Keratinocyte (primary cell): Measurements from ENCODE around the gene KLHL25. TPM values are rescaled to one million over a fixed set of nuclear protein-coding genes. Genes with fewer than 3 reads are reported as not detected.

Experiments
- DNase-seq: peaks from one replicate; pipeline ENCODE4 v3.0.0-alpha.2; 2011; ENCODE audit warnings: low read depth, missing footprints, low spot score
- FAIRE-seq: peaks from 2 replicates; lab custom pipeline; 2011; peaks lifted over from hg19 to GRCh38; lab: Jason Lieb, UNC
- H2AFZ ChIP-seq: 2 replicates; pipeline ENCODE4 v1.6.0; 2012; ENCODE audit warnings: low read length, control low read depth, inconsistent platforms; ENCODE audit not compliant: control insufficient read depth
- H3K27ac ChIP-seq: 2 replicates; pipeline ENCODE4 v1.5.1; 2011; ENCODE audit warnings: low read length; ENCODE audit not compliant: control insufficient read depth, insufficient read depth
- H3K27me3 ChIP-seq: 3 replicates; pipeline ENCODE4 v1.6.0; 2011; ENCODE audit warnings: low read length; ENCODE audit not compliant: control insufficient read depth, insufficient read depth; ENCODE audit errors: extremely low read depth
- H3K36me3 ChIP-seq, 2 experiments: 2 replicates in 1 of 2; 3 replicates in 1 of 2; pipeline ENCODE4 v1.5.1; 2011; ENCODE audit warnings: low read length in 2 of 2, mild to moderate bottlenecking in 1 of 2; ENCODE audit not compliant: control insufficient read depth in 2 of 2, insufficient read depth in 2 of 2; ENCODE audit errors: extremely low read depth in 1 of 2
- H3K4me1 ChIP-seq: 3 replicates; pipeline ENCODE4 v1.5.1; 2011; ENCODE audit warnings: low read length; ENCODE audit not compliant: control insufficient read depth, insufficient read depth; ENCODE audit errors: extremely low read depth
- H3K4me2 ChIP-seq: 3 replicates; pipeline ENCODE4 v1.6.0; 2011; ENCODE audit warnings: low read depth, low read length; ENCODE audit not compliant: control insufficient read depth, insufficient read depth; ENCODE audit errors: extremely low read depth
- H3K4me3 ChIP-seq, 3 experiments: fragments of 200-600 bp in 1 of 3; sonication (generic) in 1 of 3; 2 replicates in 2 of 3; 3 replicates in 1 of 3; pipeline ENCODE4 v1.5.1; 2011 to 2016; ENCODE audit warnings: low read length in 3 of 3, mild to moderate bottlenecking in 3 of 3, control low read depth in 2 of 3, inconsistent platforms in 1 of 3, low read depth in 1 of 3, mixed read lengths in 1 of 3, mixed run types in 1 of 3, moderate library complexity in 1 of 3; ENCODE audit not compliant: control insufficient read depth in 2 of 3, insufficient read depth in 2 of 3; ENCODE audit errors: extremely low read depth in 1 of 3
- H3K79me2 ChIP-seq: 2 replicates; pipeline ENCODE4 v1.6.0; 2012; ENCODE audit warnings: low read length; ENCODE audit not compliant: control insufficient read depth, insufficient read depth
- H3K9ac ChIP-seq: 3 replicates; pipeline ENCODE4 v1.6.0; 2011; ENCODE audit warnings: low read length; ENCODE audit not compliant: control insufficient read depth, insufficient read depth; ENCODE audit errors: extremely low read depth
- H3K9me1 ChIP-seq: 3 replicates; pipeline ENCODE4 v1.6.0; 2011; ENCODE audit warnings: low read length; ENCODE audit not compliant: control insufficient read depth, insufficient read depth; ENCODE audit errors: extremely low read depth
- H3K9me3 ChIP-seq: 2 replicates; pipeline ENCODE4 v1.5.1; 2012; ENCODE audit warnings: low read depth, low read length; ENCODE audit not compliant: control insufficient read depth
- H4K20me1 ChIP-seq: 3 replicates; pipeline ENCODE4 v1.6.0; 2011; ENCODE audit warnings: low read length; ENCODE audit not compliant: control insufficient read depth, insufficient read depth; ENCODE audit errors: extremely low read depth
- EZH2 ChIP-seq: IDR thresholded peaks from one replicate; pipeline ENCODE4 v1.6.1; 2012; ENCODE audit warnings: inconsistent platforms, mild to moderate bottlenecking, low read length, moderate library complexity
- dilution Hi-C: fragments of 300-500 bp; cut with MboI; formaldehyde crosslinking; loops from one replicate; pipeline ENCODE4 v1.7.0; 2020; ENCODE audit warnings: low sequenced_read_pairs; ENCODE audit not compliant: extremely low pct_ligation_motif_present
- polyA plus RNA-seq, 5 experiments: library from polyadenylated mRNA; depleted of rRNA in 3 of 5; stranded (reverse) in 3 of 5; stranded (forward) in 1 of 5; unstranded in 1 of 5; fragments of >200 nt; gene quantifications; 1 replicate in 1 of 5; 2 replicates in 3 of 5; 3 replicates in 1 of 5; pipeline versions ENCODE4 v1.2.1 to v1.2.3, GENCODE V29; 2011 to 2012; ENCODE audit warnings: missing spikeins in 2 of 5, low read depth in 1 of 5, low replicate concordance in 1 of 5
- TF ChIP-seq, protein P1 (sequence below), 3 experiments: IDR thresholded peaks in 1 of 3; conservative IDR thresholded peaks in 1 of 3; optimal IDR thresholded peaks in 1 of 3; 2 replicates in 2 of 3; 3 replicates in 1 of 3; pipeline versions ENCODE3 to v1.5.1; 2011; ENCODE audit warnings: low read length in 3 of 3, mild to moderate bottlenecking in 3 of 3, moderate library complexity in 2 of 3, control low read depth in 1 of 3, inconsistent platforms in 1 of 3; ENCODE audit not compliant: insufficient read depth in 2 of 3; ENCODE audit errors: extremely low read depth in 1 of 3

Gene KLHL25
- polyA plus RNA-seq, 1 donor (not counting 4 experiments of a cell fraction or from before 2014, with no cell fraction given), result 2.1 TPM

DNA sequence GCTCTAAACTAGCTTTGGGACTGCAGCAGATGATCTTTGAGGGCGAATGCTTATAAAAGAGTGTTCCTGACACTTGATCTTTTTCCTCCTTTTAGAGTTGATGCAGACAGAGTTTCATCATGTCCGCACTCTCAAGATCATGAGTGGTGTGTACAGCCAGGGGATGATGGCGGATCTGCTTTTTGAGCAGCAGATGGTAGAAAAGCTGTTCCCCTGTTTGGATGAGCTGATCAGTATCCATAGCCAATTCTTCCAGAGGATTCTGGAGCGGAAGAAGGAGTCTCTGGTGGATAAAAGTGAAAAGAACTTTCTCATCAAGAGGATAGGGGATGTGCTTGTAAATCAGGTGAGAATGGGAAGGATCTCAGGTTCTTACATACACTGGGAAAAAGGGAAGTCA is 75.7 kb downstream of the KLHL25 start:
- no peaks in the 10 kb centered on the region for H3K9me3 ChIP-seq
- dilution Hi-C loops, result no loop called here
- H3K36me3 ChIP-seq, result peaks cover 12 to 33% of the 10 kb centered on the region in 2 experiments
- no peak overlapping the region for H2AFZ ChIP-seq
- no peak overlapping the region for H3K27ac ChIP-seq
- no peaks in the 10 kb centered on the region for H3K9me1 ChIP-seq
- no peak overlapping the region for H3K4me2 ChIP-seq
- H4K20me1 ChIP-seq, result no peaks in the 10 kb centered on the region
- H3K4me1 ChIP-seq, result no peaks in the 10 kb centered on the region
- no peaks in the 10 kb centered on the region for H3K27me3 ChIP-seq
- no peak overlapping the region for H3K9ac ChIP-seq
- H3K4me3 ChIP-seq, result no peak overlapping the region
- FAIRE-seq, result no peak
- no peak for TF ChIP-seq EZH2
- TF ChIP-seq, protein P1, sequence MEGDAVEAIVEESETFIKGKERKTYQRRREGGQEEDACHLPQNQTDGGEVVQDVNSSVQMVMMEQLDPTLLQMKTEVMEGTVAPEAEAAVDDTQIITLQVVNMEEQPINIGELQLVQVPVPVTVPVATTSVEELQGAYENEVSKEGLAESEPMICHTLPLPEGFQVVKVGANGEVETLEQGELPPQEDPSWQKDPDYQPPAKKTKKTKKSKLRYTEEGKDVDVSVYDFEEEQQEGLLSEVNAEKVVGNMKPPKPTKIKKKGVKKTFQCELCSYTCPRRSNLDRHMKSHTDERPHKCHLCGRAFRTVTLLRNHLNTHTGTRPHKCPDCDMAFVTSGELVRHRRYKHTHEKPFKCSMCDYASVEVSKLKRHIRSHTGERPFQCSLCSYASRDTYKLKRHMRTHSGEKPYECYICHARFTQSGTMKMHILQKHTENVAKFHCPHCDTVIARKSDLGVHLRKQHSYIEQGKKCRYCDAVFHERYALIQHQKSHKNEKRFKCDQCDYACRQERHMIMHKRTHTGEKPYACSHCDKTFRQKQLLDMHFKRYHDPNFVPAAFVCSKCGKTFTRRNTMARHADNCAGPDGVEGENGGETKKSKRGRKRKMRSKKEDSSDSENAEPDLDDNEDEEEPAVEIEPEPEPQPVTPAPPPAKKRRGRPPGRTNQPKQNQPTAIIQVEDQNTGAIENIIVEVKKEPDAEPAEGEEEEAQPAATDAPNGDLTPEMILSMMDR (optimal IDR thresholded peaks at IDR 0.05 in 1 of 3, IDR thresholded peaks at IDR 0.05 in 1 of 3, conservative IDR thresholded peaks at IDR 0.05 in 1 of 3; ENCODE audit: extremely low read depth in 1 of 3, insufficient read depth in 2 of 3, low read length in 3 of 3), result no peak
- no peak for DNase-seq
- no peaks in the 10 kb centered on the region for H3K79me2 ChIP-seq

DNA sequence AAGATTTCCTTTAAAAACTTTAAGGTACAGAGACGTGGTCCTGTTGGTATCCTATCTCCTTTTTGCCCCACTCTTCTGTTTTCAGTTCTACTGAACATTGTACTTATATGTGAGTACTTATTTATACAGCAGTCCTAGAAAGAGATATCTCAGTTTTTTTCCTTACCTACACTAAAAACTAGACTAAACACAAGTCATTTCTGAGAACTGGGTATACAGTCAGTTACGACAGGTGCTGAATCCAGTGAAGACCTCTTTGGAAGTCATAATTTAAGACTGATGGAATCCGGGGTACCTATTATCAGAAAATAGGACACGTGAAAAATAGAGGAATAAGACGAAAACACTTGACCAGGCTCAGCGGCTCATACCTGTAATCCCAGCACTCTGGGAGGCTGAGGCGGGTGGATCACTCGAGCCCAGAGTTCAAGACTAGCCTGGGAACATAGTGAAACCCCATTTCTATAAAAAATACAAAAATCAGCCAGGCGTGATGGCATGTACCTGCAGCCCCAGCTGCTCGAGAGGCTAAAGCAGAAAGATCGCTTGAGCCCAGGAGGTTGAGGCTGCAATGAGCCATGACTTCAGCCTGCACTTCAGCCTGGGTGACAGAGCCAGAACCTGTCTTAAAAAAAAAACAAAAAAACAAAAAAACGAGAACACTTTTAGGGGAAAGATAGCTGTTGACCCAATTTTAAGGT is 76.3 kb downstream of the KLHL25 start:
- no peaks in the 10 kb centered on the region for H3K9me3 ChIP-seq
- H3K4me2 ChIP-seq, result no peak overlapping the region
- H3K27ac ChIP-seq, result no peak overlapping the region
- H4K20me1 ChIP-seq, result no peaks in the 10 kb centered on the region
- dilution Hi-C loops, result no loop called here
- H3K36me3 ChIP-seq, result peaks cover 12 to 33% of the 10 kb centered on the region in 2 experiments
- no peak for FAIRE-seq
- TF ChIP-seq EZH2, result no peak
- TF ChIP-seq, protein P1 (optimal IDR thresholded peaks at IDR 0.05 in 1 of 3, IDR thresholded peaks at IDR 0.05 in 1 of 3, conservative IDR thresholded peaks at IDR 0.05 in 1 of 3; ENCODE audit: extremely low read depth in 1 of 3, insufficient read depth in 2 of 3, low read length in 3 of 3), result no peak
- H3K79me2 ChIP-seq, result no peaks in the 10 kb centered on the region
- no peak overlapping the region for H3K9ac ChIP-seq
- no peaks in the 10 kb centered on the region for H3K27me3 ChIP-seq
- no peaks in the 10 kb centered on the region for H3K4me1 ChIP-seq
- H3K9me1 ChIP-seq, result no peaks in the 10 kb centered on the region
- H3K4me3 ChIP-seq, result no peak overlapping the region
- no peak for DNase-seq
- no peak overlapping the region for H2AFZ ChIP-seq
